GM10266 (cell line): ENCODE results near the gene SHB.

Source experiments
- DNase-seq: peaks from one replicate; pipeline ENCODE4 v3.0.0; 2012; ENCODE audit errors: extremely low spot score
- TF ChIP-seq, protein P1 (sequence below): IDR thresholded peaks from 2 replicates; pipeline ENCODE4 v1.5.1; 2012; ENCODE audit warnings: mild to moderate bottlenecking, low read depth; ENCODE audit not compliant: control insufficient read depth, insufficient read depth; ENCODE audit errors: missing control alignments

The SHB gene

DNA sequence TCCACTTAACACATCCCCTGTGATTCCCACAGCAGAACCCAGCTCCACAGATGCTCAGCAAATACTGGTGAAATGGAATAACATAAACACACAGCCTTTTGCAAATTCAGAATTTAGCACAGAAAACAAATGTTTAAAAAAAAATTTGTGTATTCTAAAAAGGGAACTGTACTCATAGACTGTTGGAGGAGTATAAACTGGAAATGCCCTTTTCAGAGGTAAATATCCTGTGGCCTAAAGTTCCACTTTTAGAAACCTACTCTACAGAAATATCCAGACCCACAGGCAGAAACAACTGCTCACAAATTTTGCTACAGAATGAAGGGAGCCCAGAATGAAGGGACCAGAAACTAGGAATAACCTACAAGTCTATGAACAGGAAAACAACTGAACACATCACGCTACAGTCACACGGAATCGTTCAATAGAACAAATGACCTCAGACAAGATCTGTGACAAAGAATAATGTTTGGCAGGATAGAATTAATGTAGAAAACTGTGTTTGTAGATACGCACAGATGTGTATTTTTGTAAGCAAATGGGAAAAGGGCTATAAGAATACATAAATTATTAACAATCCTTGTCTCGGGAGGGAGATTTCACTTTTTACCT, 78.5 kb downstream of the SHB start:
- TF ChIP-seq, protein P1, sequence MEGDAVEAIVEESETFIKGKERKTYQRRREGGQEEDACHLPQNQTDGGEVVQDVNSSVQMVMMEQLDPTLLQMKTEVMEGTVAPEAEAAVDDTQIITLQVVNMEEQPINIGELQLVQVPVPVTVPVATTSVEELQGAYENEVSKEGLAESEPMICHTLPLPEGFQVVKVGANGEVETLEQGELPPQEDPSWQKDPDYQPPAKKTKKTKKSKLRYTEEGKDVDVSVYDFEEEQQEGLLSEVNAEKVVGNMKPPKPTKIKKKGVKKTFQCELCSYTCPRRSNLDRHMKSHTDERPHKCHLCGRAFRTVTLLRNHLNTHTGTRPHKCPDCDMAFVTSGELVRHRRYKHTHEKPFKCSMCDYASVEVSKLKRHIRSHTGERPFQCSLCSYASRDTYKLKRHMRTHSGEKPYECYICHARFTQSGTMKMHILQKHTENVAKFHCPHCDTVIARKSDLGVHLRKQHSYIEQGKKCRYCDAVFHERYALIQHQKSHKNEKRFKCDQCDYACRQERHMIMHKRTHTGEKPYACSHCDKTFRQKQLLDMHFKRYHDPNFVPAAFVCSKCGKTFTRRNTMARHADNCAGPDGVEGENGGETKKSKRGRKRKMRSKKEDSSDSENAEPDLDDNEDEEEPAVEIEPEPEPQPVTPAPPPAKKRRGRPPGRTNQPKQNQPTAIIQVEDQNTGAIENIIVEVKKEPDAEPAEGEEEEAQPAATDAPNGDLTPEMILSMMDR = no peak
- DNase-seq = no peak

DNA sequence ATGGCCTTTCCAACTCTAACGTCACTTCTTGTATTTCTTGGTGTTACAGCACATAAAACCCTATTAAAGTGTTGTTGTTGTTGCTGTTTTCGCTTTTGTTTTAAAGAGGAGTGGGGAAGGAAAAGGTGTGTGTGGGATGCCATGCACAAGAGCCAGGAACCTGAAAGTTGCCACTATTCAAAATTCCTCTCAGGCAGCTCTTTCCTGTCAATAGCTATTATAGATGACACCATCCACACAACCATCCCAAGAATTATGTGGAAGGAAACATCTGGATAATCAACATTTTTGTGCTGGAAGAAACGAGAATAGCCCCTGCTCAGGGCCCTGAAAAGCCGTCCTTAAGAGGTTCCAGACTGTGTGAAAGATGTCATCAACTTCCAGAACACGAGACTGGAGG, 79.3 kb downstream of the SHB start:
- TF ChIP-seq, protein P1 = no peak
- no peak for DNase-seq

DNA sequence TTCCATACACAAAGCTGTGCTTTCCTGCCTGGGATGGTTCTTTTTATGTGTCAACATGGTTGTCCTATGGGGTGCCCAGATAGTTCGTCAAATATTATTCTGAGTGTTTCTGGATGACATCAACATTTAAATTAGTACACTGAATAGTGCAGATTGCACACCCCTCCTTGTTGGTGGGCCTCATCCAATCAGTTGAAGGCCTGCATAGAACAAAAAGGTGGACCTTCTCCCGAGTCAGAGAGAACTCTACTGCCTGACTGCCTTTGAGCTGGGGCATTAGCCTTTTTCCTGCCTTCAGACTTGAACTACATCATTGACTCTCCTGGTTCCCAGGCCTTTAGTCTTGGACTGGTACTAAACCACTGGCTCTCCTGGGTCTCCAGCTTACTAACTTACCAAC, 80.4 kb downstream of the SHB start:
- no peak for DNase-seq
- TF ChIP-seq, protein P1 = no peak

DNA sequence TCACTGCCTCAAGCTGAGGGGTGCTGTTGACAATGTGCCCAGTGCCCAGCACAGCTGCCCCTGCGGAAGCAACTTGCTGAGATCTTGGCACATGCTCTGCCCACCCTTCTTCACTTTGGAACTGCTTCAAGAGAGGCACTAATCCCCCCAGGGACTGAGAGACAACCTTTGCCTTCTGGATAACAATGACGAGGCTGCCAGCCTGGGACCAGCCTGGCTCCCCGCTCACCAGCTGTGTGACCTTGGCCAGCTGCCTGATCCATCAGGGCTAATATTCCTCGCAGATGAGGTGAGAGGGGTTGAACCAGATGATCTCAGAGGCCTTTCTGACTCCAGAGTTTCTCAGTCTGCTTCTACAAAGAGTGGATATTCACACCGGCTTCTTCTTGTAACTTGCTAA, 81.0 kb downstream of the SHB start:
- DNase-seq = no peak
- TF ChIP-seq, protein P1 = no peak

DNA sequence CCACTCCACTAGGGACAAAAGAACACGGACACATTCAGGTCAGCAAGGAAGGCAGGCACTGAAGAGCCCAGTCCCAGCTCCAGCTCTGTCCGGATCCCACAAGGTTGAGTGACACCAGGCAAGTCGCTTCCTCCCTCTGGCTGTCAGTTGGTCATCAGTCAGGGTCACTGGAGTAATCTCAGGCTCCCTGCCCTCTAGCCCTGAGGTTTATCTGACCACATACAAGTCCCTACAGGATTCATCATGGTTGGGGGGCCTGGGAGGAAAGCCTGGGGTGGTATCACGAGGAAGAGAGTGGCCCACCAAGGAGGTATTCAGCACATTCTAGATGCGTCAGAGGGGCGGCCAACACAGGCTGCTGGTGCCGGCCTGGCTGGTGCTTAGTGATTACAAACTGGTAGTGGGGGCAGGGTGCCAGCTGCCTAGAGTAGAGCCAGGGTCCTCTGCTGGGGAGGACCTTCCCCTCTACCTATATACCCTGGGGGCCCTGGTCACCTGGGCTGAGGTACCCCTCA, 81.5 kb downstream of the SHB start:
- TF ChIP-seq, protein P1 = no peak

DNA sequence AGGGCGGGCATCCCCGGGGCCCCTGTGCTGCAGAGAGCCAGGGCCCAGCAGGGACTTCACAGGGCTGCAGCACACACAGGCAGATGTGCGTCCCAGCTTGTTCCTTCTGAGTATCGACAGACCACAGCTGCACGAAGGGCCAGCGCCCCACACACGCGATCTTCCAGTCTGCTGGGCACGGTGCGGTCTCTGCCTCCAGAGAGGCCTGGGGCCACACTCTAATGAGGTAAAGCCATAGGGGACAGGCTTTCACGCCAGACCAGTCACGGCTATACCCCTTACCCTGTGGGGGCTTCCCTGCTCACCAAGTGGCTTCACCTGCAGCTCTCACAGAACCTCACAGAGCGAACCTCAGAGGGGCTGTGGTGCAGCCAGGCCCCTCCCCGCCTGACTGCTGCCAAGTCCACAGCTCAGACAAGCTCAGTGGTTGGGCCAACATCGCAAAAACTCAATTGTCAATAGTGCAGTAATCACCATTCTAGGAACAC, 82.2 kb downstream of the SHB start:
- TF ChIP-seq, protein P1 = no peak
- no peak for DNase-seq

More for the DNA sequence above, 81.5 kb downstream of the SHB start:
- DNase-seq = no peak

DNA sequence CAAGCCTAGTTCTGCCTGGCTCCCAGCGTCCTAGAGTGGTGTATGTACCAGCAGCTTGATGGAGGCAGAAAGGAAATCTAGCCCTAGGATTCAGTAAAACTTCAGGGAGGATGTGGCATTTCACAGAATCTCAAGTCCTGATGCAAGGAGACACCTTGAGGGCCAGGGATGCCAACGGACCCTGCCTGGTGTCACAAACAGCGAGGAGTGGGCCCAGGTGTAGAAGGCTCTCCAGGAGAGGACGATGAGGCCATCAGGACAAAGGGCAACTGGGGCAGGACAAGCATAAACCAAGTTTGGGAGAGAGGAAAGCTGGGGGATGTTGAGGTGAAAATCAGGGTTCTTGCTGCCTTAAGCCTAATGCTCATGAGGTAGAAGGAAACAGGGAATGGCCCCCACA, 83.0 kb downstream of the SHB start:
- DNase-seq = no peak
- TF ChIP-seq, protein P1 = no peak
